Suprapubic skin (tissue), 4 donors: ENCODE results near the gene PLCB1.

Source experiments
- EP300 ChIP-seq: sonication (generic); formaldehyde crosslinking; IDR thresholded peaks from one replicate; pipeline ENCODE4 v1.6.1; 2017; ENCODE audit warnings: antibody characterized with exemption
- POLR2A ChIP-seq, 2 donors: fragments of 450-650 bp; IDR thresholded peaks; one replicate each; pipeline ENCODE4 v1.6.1; 2017; ENCODE audit warnings: antibody characterized with exemption in 2 of 2, mild to moderate bottlenecking in 2 of 2, moderate library complexity in 2 of 2
- POLR2AphosphoS5 ChIP-seq, 3 donors: sonication (generic); formaldehyde crosslinking; IDR thresholded peaks; one replicate each; pipeline ENCODE4 v1.6.1; 2017; ENCODE audit warnings: antibody characterized with exemption in 3 of 3
- TF ChIP-seq, protein P1 (sequence below), 2 donors: fragments of 200-600 bp in 1 of 2; fragments of 450-650 bp in 1 of 2; sonication (generic) in 1 of 2; IDR thresholded peaks; one replicate each; pipeline ENCODE4 v1.5.1; 2016 to 2019; ENCODE audit warnings: antibody characterized with exemption in 2 of 2, mild to moderate bottlenecking in 1 of 2, moderate library complexity in 1 of 2

DNA sequence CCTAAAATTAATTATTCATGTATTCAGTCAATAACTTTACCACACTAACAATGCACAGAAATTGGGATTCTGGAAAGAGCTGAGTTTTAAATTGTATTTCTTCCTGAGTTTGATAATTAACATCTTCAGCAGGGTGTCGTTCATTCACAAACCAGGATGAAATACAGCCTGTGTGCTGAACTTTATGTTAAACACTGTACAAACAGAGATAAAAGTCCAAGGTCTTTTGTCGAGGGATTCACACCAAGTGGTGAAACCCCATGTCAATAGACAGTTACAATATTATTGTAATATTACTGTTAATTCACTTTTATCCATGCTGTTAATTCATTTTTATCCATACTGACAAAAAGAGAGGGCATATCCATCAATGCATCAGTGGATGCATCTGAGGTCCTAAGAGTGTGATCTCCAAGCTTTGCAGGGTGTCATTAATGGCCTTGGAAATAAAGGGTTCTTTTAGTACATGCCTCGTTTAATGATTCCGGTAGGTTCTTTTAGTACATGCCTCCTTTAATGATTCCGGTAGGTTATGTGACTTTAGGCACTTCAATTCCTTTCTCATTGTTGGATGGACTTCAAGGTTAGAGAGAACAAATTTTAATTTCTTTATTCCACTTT is 234.3 kb downstream of the PLCB1 start:
- TF ChIP-seq, protein P1, sequence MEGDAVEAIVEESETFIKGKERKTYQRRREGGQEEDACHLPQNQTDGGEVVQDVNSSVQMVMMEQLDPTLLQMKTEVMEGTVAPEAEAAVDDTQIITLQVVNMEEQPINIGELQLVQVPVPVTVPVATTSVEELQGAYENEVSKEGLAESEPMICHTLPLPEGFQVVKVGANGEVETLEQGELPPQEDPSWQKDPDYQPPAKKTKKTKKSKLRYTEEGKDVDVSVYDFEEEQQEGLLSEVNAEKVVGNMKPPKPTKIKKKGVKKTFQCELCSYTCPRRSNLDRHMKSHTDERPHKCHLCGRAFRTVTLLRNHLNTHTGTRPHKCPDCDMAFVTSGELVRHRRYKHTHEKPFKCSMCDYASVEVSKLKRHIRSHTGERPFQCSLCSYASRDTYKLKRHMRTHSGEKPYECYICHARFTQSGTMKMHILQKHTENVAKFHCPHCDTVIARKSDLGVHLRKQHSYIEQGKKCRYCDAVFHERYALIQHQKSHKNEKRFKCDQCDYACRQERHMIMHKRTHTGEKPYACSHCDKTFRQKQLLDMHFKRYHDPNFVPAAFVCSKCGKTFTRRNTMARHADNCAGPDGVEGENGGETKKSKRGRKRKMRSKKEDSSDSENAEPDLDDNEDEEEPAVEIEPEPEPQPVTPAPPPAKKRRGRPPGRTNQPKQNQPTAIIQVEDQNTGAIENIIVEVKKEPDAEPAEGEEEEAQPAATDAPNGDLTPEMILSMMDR (IDR thresholded peaks at IDR 0.05): no peak
- TF ChIP-seq POLR2A (IDR thresholded peaks at IDR 0.05): no peak
- TF ChIP-seq EP300: no peak
- no peak for TF ChIP-seq POLR2AphosphoS5 (IDR thresholded peaks at IDR 0.05)
